GM21619 (cell line): ENCODE data around the gene RPL14.
"Not testable (repeated sequence)": the region's sequence is repeated elsewhere in the genome, so short reads cannot be mapped to it uniquely, and the experiment has no call there.

Source experiments
- ATAC-seq: cut with Tn5 transposase; IDR thresholded peaks from one replicate; pipeline ENCODE4 v1.9.1; 2021; ENCODE audit not compliant: unreplicated experiment

The RPL14 gene

DNA sequence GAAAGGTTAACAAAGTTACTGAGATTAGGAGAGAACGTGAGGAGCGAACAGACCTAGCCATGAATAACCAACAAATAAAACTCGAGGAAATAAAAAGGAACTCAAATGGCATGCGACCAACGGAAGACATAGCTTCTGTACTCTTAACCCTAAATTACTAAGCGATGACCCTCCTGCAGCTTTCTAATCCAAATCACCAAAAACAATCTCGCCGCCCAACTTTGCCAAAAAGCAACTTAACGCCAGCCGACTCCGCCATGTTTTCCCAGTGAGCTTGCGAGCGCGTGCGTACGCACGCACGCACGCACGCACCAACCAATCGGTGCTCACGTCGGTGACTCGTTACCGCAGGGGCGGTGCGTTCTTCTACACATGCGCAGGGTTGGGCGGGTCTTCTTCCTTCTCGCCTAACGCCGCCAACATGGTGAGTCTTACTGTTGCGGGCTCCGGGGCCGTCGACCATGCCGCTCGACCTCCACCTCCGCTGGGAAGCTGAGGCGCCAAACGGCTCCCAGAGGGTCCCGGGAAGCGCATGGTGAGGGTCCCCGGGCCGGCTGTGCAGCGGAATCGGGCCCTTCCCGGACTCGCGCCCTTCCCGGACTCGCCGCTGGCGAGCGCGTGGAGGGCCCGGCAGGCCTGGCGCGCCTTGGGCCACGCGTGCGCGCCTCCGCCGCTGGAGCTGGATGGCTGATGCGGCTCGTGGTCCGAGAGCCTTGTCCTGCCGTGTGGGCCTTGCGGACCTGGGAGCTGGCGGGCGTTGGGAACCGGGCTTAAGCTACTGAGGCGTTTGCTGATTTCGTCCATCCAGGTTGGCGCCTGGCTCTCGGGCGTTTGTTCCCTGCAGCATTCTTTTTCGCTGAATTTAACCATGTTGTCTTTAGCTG, at the start of gene RPL14:
TSS of gene RPL14 (plus strand) at position 400 of the 884 bp plus-strand sequence. CDS start at position 533, 133 bp downstream.
- peak; percentile 64 for ATAC-seq

DNA sequence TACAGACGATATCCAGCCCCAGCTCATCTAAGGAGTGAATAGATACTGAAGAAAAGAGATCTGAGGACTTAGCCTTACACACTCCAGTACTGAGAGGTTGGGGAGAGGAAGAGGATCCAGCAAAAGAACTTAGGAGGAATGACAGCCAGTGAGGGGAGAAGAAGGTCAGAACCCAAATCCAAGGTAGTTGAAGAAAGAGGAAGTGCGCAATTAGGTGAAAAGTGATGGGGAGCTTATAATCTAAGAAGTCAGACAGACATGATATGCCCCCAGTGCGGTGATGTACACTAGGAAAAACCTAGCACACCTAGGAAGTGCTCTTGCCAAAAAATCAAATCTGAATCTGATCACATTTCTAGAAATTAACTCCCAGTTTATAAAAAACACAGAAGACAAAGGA, 49.5 kb upstream of the RPL14 start:
- no peak for ATAC-seq

DNA sequence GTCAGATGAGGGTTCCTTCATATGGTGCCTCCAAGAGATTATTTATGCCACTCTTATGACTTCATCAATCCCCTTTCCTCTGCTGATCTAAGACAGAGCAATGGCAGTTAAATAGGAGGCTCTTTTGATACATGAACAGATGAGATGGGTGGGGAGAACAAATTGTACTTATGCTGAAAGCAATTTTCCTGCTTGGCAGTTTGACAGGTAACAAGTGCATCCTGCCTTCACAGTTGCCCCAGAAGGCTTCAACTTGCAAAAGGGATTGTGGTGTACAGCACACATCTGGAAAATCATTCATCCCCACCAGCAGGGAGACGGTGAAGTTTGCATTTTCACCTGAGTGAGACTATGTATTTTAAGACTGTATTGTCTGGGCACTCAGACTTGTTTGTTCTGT, 42.9 kb upstream of the RPL14 start:
- no peak for ATAC-seq

DNA sequence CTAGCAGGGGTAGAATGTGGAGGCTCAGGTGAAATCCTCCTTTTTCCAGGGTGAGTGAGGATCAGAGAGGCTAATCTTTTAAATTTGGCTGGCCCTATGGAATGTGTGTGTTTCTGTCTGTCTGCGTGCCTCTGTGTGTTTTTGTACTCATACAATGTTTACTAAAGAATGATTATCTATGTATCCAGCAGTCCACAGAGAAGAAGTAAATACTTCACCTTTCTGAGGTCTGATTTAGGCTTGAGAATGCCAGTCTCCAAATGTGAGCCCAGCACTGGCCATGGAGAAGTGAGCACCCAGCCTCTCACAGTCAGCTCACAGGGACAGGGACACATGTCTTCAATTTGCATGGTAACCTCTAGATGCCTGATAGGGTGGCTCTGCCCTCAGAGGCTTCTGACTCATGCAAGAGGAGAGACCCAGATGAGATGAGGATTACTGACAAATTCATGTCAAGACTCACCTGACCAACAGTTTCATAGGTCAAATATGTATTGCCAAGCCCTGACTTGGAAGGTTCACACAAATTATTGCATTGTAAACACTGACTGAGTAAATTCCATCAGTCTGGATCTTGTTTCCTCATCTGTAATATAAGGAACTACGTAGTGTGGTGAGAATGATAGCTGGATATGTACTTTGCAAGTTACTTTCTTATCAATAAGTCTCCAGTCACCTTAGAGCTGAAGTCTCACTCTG, 39.1 kb upstream of the RPL14 start:
- ATAC-seq, result no peak

DNA sequence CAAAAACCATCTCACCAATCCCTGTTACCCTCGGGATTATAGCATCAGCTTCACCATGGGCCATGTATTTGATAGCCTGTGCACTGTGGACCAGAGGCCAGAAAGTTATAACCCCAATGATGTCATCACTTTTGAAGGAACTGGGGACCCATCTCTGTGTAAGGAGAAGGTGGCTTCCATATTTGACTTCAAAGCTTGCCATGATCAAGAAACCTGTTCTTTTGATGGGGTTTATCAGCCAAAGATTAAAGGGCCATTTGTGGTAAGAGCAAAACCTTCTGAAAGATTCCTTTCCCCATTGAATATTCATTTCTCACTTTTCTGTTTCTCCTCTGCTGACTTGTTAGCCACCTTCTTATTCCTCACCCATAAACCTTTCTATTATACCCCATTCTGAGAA, 34.3 kb upstream of the RPL14 start:
- ATAC-seq, result no peak

DNA sequence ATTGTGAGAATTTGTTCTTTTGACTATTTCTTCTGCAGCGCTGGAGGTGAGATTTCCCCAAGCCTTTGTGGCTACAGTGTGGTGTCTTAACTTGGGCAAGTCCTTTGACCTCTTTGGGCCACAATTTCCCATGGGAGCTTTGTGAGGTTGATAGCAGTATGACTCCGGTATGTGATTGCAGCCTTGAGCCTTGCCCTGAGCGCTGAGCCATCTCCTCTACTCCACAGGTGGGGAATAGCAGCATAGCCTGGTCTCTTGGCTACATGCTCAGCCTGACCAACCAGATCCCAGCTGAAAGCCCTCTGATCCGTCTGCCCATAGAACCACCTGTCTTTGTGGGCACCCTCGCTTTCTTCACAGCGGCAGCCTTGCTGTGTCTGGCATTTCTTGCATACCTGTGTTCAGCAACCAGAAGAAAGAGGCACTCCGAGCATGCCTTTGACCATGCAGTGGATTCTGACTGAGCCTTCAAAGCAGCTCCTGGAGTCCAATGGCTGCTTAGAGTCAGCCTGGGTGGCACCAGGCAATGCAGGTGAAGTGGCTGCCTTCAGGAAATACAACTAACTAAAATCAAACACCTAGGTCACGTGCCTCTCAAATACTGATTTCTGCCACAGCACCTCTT, 30.0 kb upstream of the RPL14 start:
- ATAC-seq, result no peak

DNA sequence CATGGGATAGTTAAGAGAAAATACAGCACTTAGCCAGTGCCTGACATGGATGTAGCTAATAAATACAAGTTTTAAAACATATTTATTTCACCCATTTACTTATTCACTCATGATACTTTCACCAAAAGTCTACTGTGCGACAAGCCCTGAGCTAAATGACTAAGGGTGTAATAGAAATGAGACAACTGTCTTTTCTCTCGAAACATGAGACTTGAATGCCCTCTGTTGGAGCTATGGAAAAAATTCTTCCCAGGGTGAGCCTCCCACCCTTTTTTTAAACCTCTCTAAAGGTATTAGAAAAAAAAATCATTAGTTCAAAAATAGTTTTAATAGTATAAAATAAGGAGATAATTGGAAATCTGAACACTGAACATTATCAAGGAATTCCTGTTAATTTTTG, 24.3 kb upstream of the RPL14 start:
- no peak for ATAC-seq

DNA sequence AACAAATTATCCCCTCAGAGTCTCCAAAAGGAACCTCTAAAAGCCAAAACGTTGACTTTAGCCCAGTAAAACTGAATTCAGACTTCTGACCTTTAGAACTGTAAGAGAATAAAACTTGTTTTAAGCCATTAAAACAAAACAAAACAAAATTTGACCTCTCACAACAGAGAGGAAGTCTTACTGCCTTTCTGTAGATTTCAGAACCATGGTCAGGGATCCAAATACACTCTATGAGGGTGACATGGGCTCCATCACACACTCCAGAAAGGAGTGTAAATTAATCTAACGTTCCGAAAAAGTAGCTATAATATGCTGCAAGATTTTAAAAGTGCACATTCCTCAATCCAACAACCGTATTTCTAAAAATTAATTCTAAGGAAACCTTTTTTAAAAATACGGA, 19.2 kb upstream of the RPL14 start:
- no peak for ATAC-seq

DNA sequence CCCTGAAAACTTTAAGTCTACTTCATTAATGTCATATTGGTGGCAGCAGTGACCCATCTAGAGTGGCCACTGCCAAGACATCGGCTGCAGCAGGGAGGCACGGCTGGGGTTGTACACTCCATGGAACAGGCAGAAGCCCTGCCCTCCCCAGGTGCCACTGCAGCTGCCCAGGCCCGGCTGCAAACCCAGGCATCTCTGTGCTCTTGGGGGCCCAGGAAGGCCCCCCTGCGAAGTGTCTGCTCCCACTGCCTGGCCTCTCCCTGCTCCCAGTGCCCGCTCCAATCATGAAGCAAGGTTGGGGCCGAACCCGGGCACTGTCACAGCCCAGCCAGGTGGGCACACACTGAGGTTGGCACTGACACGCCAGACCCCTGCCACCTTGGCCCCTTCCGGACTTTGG, 12.1 kb upstream of the RPL14 start:
- ATAC-seq, result no peak

DNA sequence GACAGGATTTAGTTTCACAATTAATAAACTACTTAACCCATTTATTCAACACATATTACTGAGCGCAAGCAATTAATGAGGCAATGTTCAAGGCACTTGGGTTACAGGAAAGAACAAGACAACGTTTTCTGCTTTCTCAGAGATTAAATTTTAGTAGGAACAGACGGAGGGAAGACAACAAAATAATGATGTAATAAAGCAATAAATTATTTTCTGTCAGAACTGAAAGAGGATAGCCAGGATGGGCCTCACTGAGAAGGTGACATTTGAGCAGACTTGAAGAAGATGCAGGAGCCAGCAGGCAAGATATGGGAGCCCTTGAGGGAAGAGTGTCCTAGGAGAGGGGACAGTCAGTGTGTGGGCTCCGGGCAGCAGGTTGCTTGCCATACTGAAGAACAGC, 11.3 kb upstream of the RPL14 start:
- no peak for ATAC-seq

DNA sequence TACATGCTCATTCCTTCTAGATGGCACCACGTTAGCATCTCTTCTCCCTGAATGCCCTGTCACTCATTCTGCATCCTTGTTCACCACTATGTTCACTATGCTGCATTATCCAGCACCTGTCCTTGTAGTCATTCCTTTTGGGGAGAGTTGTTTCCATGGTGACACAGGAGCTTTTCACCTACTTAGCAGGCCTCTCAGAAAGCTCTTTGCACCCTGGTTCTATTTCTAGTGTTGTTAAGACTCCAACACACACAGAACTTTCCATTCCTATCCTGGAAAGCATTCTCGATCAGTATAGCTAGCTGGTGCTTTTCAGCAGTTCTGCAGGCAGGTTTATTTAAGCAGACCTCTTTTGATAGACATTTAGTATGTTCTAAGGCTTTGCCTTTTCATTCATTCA, 6.7 kb upstream of the RPL14 start:
- no peak for ATAC-seq

DNA sequence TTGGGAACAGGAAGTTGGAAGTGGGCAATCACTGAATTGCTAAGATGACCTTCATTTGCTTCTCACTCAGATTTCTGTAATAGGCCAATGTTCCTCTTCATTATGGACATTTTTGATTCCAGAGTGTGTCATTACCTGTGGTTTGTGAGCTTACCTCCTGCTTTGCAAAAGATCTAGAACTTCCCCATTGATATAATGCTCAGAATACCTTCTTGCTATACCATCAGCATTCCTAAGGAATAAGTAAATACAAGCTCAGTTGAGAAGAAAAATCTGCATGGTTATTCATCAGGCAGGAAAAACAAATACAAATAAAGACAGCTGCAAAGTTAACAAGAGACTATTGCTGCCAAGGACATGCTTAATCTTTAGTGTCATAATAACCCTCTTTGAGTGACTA, 5.6 kb upstream of the RPL14 start:
- ATAC-seq, result no peak

DNA sequence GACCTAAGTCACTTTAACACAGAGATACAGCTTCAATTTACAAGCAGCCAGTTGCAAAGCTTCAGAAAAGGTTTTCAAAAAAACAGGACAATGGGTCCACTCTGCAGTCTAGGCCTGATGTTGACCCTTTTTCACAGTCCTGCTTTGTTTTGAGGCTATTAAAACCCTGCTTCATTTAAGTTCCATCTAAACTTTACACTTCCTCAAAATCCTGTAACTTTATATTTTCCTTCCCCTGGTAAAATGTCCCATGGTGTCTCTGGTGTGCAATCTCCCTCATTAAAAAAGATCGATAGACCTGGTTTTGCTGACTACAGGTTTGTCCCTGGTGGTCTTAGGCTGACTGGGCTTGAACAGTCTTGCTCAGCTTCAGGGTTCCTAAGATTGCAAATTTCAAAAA, 5.1 kb upstream of the RPL14 start:
- no peak for ATAC-seq

DNA sequence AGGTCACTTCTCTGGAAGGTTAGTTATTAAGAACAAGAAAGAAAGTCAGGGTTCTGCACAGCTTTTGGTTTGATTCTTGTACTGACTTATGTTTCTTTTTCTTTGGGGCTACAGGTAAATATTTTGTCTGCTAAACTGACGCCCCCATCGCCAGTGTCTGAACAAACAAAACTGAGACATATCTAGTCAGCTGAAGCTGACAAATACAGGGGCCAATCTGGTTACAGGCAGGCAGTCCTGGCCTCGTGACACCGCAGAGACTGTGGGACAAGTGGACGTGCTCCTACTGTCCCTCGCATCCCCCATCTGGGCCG, 4.6 kb upstream of the RPL14 start:
- no peak for ATAC-seq

DNA sequence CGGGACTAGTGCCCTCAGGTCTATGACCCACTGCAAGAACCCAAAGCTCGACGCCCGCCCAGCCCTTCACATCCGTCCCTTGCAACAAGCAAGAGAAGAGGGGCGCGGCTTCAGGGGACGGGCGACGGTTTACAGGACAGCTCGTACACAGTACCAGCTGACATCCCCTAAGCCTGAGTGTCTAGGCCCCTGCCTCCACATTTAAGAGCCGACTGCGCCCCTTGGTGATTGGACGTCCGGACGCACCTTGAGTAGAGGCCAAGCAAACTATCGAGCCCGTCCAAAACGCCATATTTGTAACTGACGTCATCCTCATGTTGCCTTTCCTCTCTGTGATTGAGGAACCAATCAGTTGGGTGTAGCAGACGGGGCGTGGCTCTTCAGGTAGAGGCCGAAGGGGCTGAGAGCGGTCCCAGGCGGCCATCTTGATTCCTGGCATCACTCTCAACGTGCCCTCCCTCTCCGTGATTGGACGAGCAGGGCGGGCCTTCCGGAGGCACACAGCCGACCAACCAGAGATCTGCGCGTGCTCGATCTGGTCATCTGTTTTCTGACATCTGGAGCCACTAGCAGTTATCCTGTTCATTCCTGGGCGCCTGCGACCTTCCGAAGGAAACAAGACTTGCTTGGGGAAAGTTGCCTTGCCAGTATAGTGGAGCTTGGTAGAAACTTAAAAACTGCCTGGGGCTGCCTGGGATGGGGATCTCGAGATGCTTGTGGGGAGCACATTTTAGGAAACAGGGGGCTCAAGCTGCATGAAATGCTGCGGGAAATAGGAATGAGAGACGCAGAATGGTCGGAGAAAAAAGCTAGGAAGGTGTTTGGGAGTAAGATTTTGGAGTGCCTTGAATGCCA, 4.0 kb upstream of the RPL14 start:
- ATAC-seq, result peak; percentile 94

DNA sequence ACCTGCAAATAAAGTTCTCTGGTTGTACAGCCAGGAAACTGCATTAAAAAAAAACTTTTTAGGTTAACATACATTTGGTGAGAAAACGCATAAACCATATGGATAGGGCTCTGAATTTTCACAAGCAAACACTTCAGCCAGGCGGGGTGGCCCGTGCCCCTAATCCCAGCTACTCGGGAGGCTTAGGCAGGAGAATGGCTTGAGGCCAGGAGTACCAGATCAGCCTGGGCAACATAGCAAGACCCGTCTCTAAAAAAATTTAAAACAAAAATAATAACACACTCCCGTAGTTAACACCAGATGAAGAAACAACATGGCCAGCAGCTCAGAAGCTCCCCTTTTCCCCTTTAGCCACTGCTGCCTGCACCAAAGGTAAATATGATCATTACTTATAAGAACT, 3.2 kb upstream of the RPL14 start:
- ATAC-seq, result no peak

DNA sequence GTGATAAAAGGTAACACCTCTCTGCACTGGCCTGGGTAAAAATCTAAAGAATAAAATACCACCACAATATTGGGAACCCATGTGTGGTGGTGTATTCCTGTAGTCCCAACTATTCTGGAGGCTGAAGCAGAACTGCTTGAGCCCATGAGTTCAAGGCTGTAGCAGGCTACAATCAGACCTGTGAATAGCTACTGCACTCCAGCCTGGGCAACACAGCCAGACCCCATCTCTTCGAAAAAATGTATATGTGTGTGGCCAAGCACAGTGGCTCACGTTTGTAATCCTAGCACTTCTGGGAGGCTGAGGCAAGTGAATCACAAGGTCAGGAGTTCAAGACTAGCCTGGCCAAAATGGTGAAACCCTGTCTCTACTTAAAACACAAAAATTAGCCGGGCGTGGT, 1.8 kb upstream of the RPL14 start:
- ATAC-seq, result no peak

DNA sequence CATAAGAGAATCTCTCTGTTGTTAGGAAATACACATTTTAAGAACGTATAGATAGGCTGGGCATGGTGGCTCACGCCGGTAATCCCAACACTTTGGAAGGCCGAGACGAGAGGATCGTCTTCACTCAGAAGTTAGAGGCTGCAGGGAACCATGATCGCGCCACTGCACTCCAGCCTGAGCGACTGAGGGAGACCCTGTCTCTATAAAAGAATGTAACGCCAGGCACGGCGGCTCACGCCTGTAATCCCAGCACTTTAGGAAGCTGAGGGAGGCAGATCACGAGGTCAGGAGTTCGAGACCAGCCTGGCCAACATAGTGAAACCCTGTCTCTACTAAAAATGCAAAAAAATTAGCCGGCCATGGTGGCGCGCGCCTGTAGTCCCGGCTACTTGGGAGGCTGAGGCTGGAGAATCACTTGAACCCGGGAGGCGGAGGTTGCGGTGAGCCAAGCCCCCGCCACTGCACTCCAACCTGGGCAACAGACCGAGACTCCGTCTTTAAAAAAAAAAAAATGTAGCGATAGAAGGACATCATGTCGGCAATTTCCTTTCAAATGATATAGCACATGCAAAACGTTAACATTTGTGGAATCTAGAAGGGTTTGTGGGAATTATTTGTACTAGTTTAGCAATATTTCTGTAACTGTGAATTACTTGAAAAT, 730 bp upstream of the RPL14 start:
- ATAC-seq, result no peak

DNA sequence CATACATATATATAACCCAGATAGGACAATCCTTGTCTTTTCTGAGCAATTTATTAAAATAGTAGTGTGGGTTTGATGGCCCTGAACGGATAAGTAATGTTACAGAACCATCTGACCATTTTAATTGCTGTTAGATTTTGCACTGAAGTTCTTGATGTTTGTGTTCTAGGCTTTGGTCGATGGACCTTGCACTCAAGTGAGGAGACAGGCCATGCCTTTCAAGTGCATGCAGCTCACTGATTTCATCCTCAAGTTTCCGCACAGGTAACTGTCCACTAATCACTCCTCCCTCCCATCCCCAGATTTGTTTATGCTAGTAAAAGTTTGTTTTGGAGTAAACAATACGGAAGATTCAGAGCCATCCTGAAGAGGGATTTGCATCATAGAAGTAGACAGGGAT, 1.3 kb downstream of the RPL14 start:
- ATAC-seq, result no peak

DNA sequence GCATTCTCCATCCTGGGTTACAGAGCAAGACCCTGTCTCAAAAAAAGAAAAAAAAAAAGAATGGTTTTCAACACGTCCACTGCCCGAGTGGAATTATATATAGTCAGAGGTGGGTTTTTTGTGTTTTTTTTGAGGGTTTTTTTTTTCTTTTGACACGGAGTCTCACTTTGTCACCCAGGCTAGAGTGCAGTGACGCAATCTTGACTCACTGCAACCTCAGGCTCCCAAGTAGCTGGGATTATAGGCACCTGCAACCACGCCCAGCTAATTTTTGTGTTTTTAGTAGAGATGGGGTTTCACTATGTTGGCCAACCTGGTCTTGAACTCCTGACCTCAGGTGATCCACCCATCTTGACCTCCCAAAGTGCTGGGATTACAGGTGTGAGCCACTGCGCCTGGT, 3.3 kb downstream of the RPL14 start:
- not testable (repeated sequence) for ATAC-seq

DNA sequence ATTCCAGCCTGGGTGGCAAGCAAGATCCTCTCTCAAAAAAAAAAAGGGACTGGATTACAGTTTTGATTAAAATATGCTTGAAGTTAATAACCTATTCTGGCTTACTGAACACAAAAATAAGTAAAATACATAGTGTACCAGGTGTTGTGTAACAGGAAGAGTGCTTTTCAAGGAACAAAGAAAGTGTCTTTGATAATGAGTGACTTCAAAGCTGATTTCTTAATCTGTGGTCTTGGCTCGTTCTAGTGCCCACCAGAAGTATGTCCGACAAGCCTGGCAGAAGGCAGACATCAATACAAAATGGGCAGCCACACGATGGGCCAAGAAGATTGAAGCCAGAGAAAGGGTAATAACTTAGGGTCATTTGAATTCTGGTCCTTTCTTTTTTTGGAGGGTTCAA, 4.0 kb downstream of the RPL14 start:
- no peak for ATAC-seq
